Astrocyte (in vitro differentiated cells and primary cell): ENCODE data around the gene TBX4. TPM values are rescaled to one million over a fixed set of nuclear protein-coding genes. Genes with fewer than 3 reads are reported as not detected.
"Not testable (repeated sequence)": the region's sequence is repeated elsewhere in the genome, so short reads cannot be mapped to it uniquely, and the experiment has no call there.

ENCODE experiments used
- DNase-seq: peaks from one replicate; pipeline ENCODE4 v3.0.0-alpha.2; 2010; ENCODE audit warnings: low read depth
- FAIRE-seq: peaks from 2 replicates; lab custom pipeline; 2011; peaks lifted over from hg19 to GRCh38; lab: Jason Lieb, UNC
- H2AFZ ChIP-seq: 2 replicates; pipeline ENCODE4 v1.6.0; 2012; ENCODE audit warnings: low read depth, low read length, inconsistent platforms
- H3K27ac ChIP-seq: 2 replicates; pipeline ENCODE4 v1.5.1; 2011; ENCODE audit warnings: low read depth, low read length, inconsistent platforms
- H3K27me3 ChIP-seq: 2 replicates; pipeline ENCODE4 v1.6.0; 2011; ENCODE audit warnings: low read length, inconsistent platforms; ENCODE audit not compliant: insufficient read depth
- H3K36me3 ChIP-seq: 2 replicates; pipeline ENCODE4 v1.5.1; 2011; ENCODE audit warnings: low read length, inconsistent platforms; ENCODE audit not compliant: insufficient read depth
- H3K4me1 ChIP-seq: 2 replicates; pipeline ENCODE4 v1.5.1; 2011; ENCODE audit warnings: low read length, inconsistent platforms; ENCODE audit not compliant: insufficient read depth
- H3K4me2 ChIP-seq: 2 replicates; pipeline ENCODE4 v1.6.0; 2012; ENCODE audit warnings: low read length, inconsistent platforms
- H3K4me3 ChIP-seq: 2 replicates; pipeline ENCODE4 v1.5.1; 2011; ENCODE audit warnings: low read depth, mild to moderate bottlenecking, low read length, inconsistent platforms; ENCODE audit not compliant: insufficient read depth
- H3K79me2 ChIP-seq: 2 replicates; pipeline ENCODE4 v1.6.0; 2012; ENCODE audit warnings: mild to moderate bottlenecking, low read length, inconsistent platforms; ENCODE audit not compliant: insufficient read depth
- H3K9ac ChIP-seq: 2 replicates; pipeline ENCODE4 v1.6.0; 2012; ENCODE audit warnings: mild to moderate bottlenecking, low read length, inconsistent platforms
- H3K9me3 ChIP-seq: 2 replicates; pipeline ENCODE4 v1.5.1; 2012; ENCODE audit warnings: low read depth, mild to moderate bottlenecking, low read length, inconsistent platforms; ENCODE audit not compliant: insufficient read depth
- H4K20me1 ChIP-seq: 2 replicates; pipeline ENCODE4 v1.6.0; 2012; ENCODE audit warnings: low read length, inconsistent platforms; ENCODE audit not compliant: insufficient read depth
- H3K27ac Mint-ChIP-seq: one replicate; pipeline ENCODE4 v1.8.0; 2021; ENCODE audit warnings: mild to moderate bottlenecking, mixed read lengths; ENCODE audit not compliant: unreplicated experiment
- H3K27me3 Mint-ChIP-seq: one replicate; pipeline ENCODE4 v1.8.0; 2021; ENCODE audit warnings: low read depth, mixed read lengths; ENCODE audit not compliant: unreplicated experiment
- H3K36me3 Mint-ChIP-seq: one replicate; pipeline ENCODE4 v1.8.0; 2021; ENCODE audit warnings: low read depth, mixed read lengths; ENCODE audit not compliant: unreplicated experiment
- H3K4me1 Mint-ChIP-seq: one replicate; pipeline ENCODE4 v1.8.0; 2021; ENCODE audit warnings: low read depth, mixed read lengths; ENCODE audit not compliant: unreplicated experiment
- H3K4me3 Mint-ChIP-seq: one replicate; pipeline ENCODE4 v1.8.0; 2021; ENCODE audit warnings: mild to moderate bottlenecking, moderate library complexity, mixed read lengths; ENCODE audit not compliant: unreplicated experiment
- H3K9me3 Mint-ChIP-seq: one replicate; pipeline ENCODE4 v1.8.0; 2021; ENCODE audit warnings: mild to moderate bottlenecking, mixed read lengths; ENCODE audit not compliant: unreplicated experiment
- EZH2 ChIP-seq: IDR thresholded peaks from 2 replicates; pipeline ENCODE4 v1.6.1; 2012; ENCODE audit warnings: mild to moderate bottlenecking, low read length, inconsistent platforms; ENCODE audit not compliant: insufficient read depth
- total RNA-seq: library from RNA; stranded (reverse); gene quantifications from 2 replicates; pipeline ENCODE4 v1.2.1, GENCODE V29; 2021
- TF ChIP-seq, protein P1 (sequence below): IDR thresholded peaks from 2 replicates; pipeline ENCODE4 v1.5.1; 2011; ENCODE audit warnings: low read depth, mild to moderate bottlenecking, inconsistent platforms, low read length, moderate library complexity; ENCODE audit not compliant: insufficient read depth

Gene TBX4
- total RNA-seq, 1 donor from 2014 or later, result 0.14 TPM

DNA sequence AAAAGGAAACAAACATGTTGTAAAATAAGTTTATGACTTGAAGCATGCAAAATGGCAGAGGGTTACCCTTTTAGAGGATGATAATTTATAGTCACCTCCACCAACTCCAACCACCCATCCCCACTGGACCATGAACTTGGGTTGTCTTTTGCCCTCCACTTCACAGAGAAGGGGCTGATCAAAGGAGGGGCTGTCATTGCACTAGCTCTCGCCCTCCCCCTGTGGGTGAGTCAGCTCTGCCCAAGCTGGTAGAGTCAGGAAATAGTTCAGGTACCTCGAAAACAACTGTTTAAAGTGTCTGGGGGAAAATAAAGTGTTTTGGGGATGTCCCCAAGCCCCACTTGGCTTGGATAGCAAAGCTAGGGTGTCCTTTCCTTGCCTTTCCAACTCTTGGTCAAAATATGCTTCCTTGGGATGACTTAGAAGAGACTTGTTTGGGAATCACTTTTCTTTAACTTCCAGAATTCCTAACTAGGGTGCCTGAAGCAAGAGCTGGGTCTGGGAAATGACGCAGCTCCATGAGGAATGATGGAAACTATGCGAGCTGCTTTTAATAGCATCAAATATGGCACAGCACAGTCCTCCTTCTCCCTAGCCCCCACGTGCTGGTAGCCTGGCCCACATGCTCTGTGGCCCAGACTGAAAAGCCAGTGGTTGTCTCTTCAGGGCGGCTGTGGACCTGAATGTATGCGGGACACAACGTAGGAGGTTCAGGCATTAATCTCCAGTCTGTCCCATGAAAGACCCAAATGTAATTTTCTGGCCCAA, 40.7 kb downstream of the TBX4 start:
- Mint-ChIP-seq H3K4me3 (no peak overlapping the region), H3K9me3 (no peaks in the 10 kb centered on the region), H3K27ac (peak overlapping the region; percentile 54), H3K4me1 (peaks cover 19% of the 10 kb centered on the region), H3K27me3 (peaks cover 9% of the 10 kb centered on the region), H3K36me3 (no peaks in the 10 kb centered on the region)
- no peaks in the 10 kb centered on the region for H3K36me3 ChIP-seq
- FAIRE-seq, result no peak
- TF ChIP-seq, protein P1, sequence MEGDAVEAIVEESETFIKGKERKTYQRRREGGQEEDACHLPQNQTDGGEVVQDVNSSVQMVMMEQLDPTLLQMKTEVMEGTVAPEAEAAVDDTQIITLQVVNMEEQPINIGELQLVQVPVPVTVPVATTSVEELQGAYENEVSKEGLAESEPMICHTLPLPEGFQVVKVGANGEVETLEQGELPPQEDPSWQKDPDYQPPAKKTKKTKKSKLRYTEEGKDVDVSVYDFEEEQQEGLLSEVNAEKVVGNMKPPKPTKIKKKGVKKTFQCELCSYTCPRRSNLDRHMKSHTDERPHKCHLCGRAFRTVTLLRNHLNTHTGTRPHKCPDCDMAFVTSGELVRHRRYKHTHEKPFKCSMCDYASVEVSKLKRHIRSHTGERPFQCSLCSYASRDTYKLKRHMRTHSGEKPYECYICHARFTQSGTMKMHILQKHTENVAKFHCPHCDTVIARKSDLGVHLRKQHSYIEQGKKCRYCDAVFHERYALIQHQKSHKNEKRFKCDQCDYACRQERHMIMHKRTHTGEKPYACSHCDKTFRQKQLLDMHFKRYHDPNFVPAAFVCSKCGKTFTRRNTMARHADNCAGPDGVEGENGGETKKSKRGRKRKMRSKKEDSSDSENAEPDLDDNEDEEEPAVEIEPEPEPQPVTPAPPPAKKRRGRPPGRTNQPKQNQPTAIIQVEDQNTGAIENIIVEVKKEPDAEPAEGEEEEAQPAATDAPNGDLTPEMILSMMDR, result no peak
- TF ChIP-seq EZH2, result no peak
- H3K9me3 ChIP-seq, result no peaks in the 10 kb centered on the region
- H4K20me1 ChIP-seq, result no peaks in the 10 kb centered on the region
- no peak overlapping the region for H2AFZ ChIP-seq
- H3K4me3 ChIP-seq, result no peak overlapping the region
- peak overlapping the region; percentile 37 for H3K4me2 ChIP-seq
- no peaks in the 10 kb centered on the region for H3K27me3 ChIP-seq
- H3K4me1 ChIP-seq, result peaks cover 3% of the 10 kb centered on the region
- peak overlapping the region; percentile 3 for H3K27ac ChIP-seq
- peak; percentile 44 for DNase-seq
- no peak overlapping the region for H3K9ac ChIP-seq
- no peaks in the 10 kb centered on the region for H3K79me2 ChIP-seq

- H3K27ac Mint-ChIP-seq, H3K27ac ChIP-seq: not testable (repeated sequence)
- peaks cover 19% of the 10 kb centered on the region for H3K4me1 Mint-ChIP-seq
Measured at GRCh38 chr17:61493830-61494324, 41.7 kb downstream of the TBX4 start.

GRCh38 chr17:61494325-61495160, 42.3 kb downstream of the TBX4 start:
- Mint-ChIP-seq H3K27ac (no peak overlapping the region), H3K36me3 (no peaks in the 10 kb centered on the region), H3K4me3 (no peak overlapping the region), H3K4me1 (peaks cover 19% of the 10 kb centered on the region), H3K9me3 (no peaks in the 10 kb centered on the region), H3K27me3 (peaks cover 4% of the 10 kb centered on the region)
- Histone ChIP-seq H3K4me2 (no peak overlapping the region), H4K20me1 (no peaks in the 10 kb centered on the region), H3K9me3 (no peaks in the 10 kb centered on the region), H3K27me3 (peaks cover 3% of the 10 kb centered on the region), H3K27ac (no peak overlapping the region), H2AFZ (no peak overlapping the region), H3K36me3 (no peaks in the 10 kb centered on the region), H3K79me2 (no peaks in the 10 kb centered on the region), H3K9ac (no peak overlapping the region), H3K4me1 (peaks cover 3% of the 10 kb centered on the region), H3K4me3 (no peak overlapping the region)
- TF ChIP-seq EZH2, result no peak
- TF ChIP-seq, protein P1, result no peak
- no peak for DNase-seq
- no peak for FAIRE-seq

More at GRCh38 chr17:61493830-61494324, 41.7 kb downstream of the TBX4 start:
- FAIRE-seq, H3K4me3 Mint-ChIP-seq, H3K4me1 ChIP-seq, H3K4me2 ChIP-seq, H3K27me3 Mint-ChIP-seq, H3K79me2 ChIP-seq, H3K4me3 ChIP-seq, H3K27me3 ChIP-seq, DNase-seq, H3K9ac ChIP-seq, H3K9me3 ChIP-seq, H3K9me3 Mint-ChIP-seq, H2AFZ ChIP-seq, H4K20me1 ChIP-seq, H3K36me3 Mint-ChIP-seq, H3K36me3 ChIP-seq: not testable (repeated sequence)
